ES-I3 (cell line): ENCODE measurements around the gene GAB2.

Experiments
- H3K36me3 ChIP-seq: 2 replicates; pipeline ENCODE4 v1.6.1; 2013; ENCODE audit warnings: mild to moderate bottlenecking, low read length, control low read depth, moderate library complexity; ENCODE audit not compliant: insufficient read depth
- H3K4me1 ChIP-seq: 2 replicates; pipeline ENCODE4 v1.6.1; 2013; ENCODE audit warnings: mild to moderate bottlenecking, control low read depth, low read length; ENCODE audit not compliant: insufficient read depth
- H3K9ac ChIP-seq: 2 replicates; pipeline ENCODE4 v1.6.1; 2013; ENCODE audit warnings: low read depth, mild to moderate bottlenecking, low read length, moderate library complexity
- H3K9me3 ChIP-seq: 2 replicates; pipeline ENCODE4 v1.6.1; 2013; ENCODE audit warnings: mild to moderate bottlenecking, low read length, moderate library complexity; ENCODE audit not compliant: control insufficient read depth, insufficient read depth

GAB2 gene

GRCh38 chr11:78344094-78344493 lies 73.5 kb downstream of the GAB2 start:
- no peaks in the 10 kb centered on the region for H3K9me3 ChIP-seq
- no peaks in the 10 kb centered on the region for H3K36me3 ChIP-seq
- no peak overlapping the region for H3K9ac ChIP-seq
- H3K4me1 ChIP-seq = no peaks in the 10 kb centered on the region

DNA sequence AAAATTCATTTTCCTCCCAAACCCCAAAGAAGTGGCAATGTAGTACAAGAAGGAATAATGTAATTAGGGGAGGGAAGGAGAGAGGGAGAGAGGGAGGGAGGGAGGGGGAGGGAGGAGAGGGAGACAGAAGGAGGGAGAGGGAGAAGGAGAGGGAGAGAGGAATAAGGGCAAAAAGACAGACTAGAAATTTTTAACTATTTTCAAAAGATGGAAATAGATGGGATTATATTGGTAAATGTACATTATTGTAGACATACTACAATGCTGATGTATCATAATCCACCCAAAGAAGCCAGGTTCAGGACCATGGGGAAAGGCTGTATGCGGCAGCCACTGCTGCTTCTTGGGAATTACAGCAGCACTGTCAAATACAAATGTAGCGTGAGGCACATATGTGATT lies 74.3 kb downstream of the GAB2 start:
- Histone ChIP-seq H3K9ac (no peak overlapping the region), H3K36me3 (no peaks in the 10 kb centered on the region), H3K4me1 (no peaks in the 10 kb centered on the region), H3K9me3 (no peaks in the 10 kb centered on the region)

DNA sequence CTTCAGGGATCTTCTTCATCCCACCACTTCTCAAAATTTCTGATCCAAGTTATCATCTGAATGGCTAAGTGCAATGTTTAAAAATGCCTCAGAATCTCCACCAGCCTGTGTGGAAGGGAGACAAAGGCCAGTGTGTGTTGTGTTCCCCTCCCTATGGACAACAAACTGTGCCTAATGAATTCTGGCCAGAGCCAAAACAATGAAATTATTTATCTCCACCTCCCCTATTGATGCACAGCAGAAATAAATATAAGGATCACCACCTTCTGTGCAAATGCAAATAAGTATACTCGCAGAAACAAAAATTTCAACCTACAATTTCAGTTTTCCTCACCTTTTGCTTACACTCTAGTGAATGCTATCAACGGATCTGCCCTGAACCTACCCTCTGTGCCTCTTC lies 75.8 kb downstream of the GAB2 start:
- Histone ChIP-seq H3K36me3 (no peaks in the 10 kb centered on the region), H3K9ac (no peak overlapping the region), H3K9me3 (no peaks in the 10 kb centered on the region; the same call in 1 of the 2 replicates), H3K4me1 (peaks cover 4% of the 10 kb centered on the region; the same call in 1 of the 2 replicates)

GRCh38 chr11:78340530-78340929 lies 77.1 kb downstream of the GAB2 start:
- Histone ChIP-seq H3K9me3 (peaks cover 2% of the 10 kb centered on the region; the same call in 1 of the 2 replicates), H3K9ac (no peak overlapping the region), H3K36me3 (no peaks in the 10 kb centered on the region), H3K4me1 (peaks cover 4% of the 10 kb centered on the region; the same call in 1 of the 2 replicates)

DNA sequence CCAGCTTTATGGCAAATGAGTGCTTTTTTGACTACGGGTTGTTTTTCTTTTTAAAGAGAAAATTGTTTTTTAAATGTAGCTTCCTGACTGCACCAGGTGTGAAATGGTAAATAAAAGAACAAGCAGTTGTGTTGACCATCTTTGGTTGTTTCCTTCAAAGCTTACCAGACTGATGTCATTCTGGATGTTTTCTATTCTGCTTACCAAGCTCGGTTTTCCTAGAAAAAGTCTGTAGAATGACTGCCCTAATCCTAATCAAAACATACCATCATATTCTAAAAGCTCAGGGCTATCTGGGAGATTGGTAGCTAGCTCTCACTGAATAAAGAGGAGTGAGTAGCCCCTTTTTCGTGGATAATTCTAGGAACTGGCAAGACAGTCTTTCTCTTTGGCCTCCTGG lies 77.7 kb downstream of the GAB2 start:
- Histone ChIP-seq H3K9me3 (peaks cover 2% of the 10 kb centered on the region; the same call in 1 of the 2 replicates), H3K9ac (no peak overlapping the region), H3K4me1 (peaks cover 4% of the 10 kb centered on the region; the same call in 1 of the 2 replicates), H3K36me3 (no peaks in the 10 kb centered on the region)

DNA sequence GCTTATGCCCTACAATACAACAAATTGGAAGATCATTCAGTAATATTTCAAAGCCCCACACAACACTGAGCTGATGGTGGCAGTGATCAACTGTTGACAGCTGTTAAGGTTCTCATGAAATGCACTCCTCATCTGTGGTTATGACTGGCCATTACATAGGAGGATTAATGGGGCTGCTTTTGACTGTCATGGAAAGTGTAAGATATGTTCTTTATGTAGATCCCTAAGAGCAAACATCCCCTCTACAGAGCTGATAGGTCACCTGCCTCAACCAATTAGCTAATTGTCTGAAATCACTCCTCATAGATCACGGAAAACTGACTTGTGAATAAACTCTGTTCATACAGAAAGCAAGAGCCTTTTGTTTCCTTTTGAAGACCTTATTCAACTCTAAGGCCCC lies 78.1 kb downstream of the GAB2 start:
- Histone ChIP-seq H3K9me3 (peaks cover 2% of the 10 kb centered on the region; the same call in 1 of the 2 replicates), H3K4me1 (peaks cover 4% of the 10 kb centered on the region; the same call in 1 of the 2 replicates)

DNA sequence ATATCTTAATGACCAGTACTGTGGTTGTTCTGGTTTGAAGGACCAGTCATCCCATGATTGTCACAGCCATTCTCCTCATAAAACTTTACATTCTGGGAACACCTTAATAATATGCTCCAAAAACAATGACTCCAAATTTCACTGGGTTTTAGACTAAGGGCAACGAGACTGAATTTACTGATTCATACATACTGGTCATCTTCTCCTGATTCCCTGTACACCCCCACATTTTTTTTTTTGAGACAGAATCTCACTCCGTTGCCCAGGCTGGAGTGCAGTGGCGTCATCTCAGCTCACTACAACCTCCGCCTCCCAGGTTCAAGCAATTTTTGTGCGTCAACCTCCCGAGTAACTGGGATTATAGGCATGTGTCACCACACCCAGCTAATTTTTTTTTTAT lies 78.9 kb downstream of the GAB2 start:
- H3K9me3 ChIP-seq = peaks cover 2% of the 10 kb centered on the region; the same call in 1 of the 2 replicates
- H3K4me1 ChIP-seq = peaks cover 4% of the 10 kb centered on the region; the same call in 1 of the 2 replicates
- H3K36me3 ChIP-seq = no peaks in the 10 kb centered on the region
- H3K9ac ChIP-seq = no peak overlapping the region

More for the DNA sequence above, 78.1 kb downstream of the GAB2 start:
- Histone ChIP-seq H3K9ac (no peak overlapping the region), H3K36me3 (no peaks in the 10 kb centered on the region)

DNA sequence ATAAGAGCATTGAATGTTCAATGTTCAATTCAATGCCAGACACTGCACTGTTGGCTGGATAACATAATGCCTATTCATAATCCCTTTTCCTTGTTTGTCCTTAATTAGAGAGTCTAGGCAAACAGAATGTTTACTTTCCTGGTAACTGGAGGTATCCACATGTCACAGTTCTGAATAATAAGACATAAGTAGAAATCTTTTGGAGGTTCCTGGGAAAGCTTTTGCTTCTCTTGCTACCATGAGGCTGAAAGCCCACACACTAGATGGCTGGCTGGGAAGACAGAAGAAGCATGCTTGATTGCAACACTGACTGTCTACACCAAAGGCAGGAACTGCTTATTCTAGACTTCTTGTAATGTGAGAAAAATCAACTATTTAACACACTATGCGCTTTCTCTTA lies 79.5 kb downstream of the GAB2 start:
- H3K4me1 ChIP-seq = peaks cover 4% of the 10 kb centered on the region; the same call in 1 of the 2 replicates
- peaks cover 2% of the 10 kb centered on the region; the same call in 1 of the 2 replicates for H3K9me3 ChIP-seq
- H3K36me3 ChIP-seq = no peaks in the 10 kb centered on the region
- H3K9ac ChIP-seq = no peak overlapping the region

DNA sequence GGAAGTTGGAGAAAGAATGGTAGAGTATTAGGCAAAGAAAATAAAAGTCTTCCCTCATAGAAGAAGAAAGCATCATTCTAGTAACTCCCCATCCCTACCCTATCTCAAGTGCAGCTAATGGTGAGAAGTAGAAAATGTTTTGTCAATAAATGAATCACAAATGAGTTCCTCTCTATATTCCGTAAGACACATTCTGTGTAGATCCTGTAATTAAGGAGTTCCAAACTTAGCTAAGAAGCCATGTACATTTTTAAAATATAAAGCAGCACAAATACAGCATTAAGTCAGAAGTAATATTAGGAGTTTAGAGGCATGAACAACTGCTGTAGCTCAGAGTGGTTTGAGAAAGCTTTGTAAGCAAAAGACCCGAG lies 80.1 kb downstream of the GAB2 start:
- Histone ChIP-seq H3K9me3 (peaks cover 2% of the 10 kb centered on the region; the same call in 1 of the 2 replicates), H3K9ac (no peak overlapping the region), H3K36me3 (no peaks in the 10 kb centered on the region), H3K4me1 (peaks cover 4% of the 10 kb centered on the region; the same call in 1 of the 2 replicates)

DNA sequence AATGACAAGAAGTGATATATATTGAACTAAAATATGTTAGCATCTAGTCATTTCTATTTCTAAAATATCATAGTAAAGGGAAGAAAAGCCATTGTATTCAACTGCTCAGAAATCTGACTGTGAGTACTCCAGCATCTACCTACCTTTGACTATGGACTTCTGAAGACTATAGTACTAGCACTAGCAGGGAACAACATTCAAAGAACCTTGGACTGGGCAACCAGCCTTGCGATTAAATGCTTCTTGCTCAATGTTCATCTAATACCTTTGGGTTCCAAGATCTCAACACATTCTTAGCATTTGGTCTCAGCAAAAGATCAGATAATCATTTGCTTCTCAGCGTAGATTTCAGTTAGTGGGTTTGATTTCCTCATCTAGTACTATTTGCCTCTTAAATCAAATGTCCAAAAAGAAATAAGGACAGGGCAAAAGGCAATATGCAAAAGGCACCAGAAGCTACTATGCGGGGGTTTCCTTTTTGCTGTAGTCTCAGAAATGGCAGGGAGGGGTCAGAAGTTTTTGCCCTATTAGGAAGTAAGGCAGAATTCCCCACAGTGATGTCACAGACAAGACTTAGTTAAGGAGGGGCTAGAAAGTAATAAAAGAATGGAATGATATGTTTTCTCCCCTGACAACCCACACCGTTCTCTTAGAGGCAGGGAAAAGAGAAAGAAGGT lies 80.6 kb downstream of the GAB2 start:
- Histone ChIP-seq H3K36me3 (no peaks in the 10 kb centered on the region), H3K4me1 (peaks cover 4% of the 10 kb centered on the region; the same call in 1 of the 2 replicates), H3K9me3 (peaks cover 2% of the 10 kb centered on the region; the same call in 1 of the 2 replicates), H3K9ac (no peak overlapping the region)

- peaks cover 4% of the 10 kb centered on the region; the same call in 1 of the 2 replicates for H3K4me1 ChIP-seq
- no peaks in the 10 kb centered on the region for H3K36me3 ChIP-seq
- peaks cover 2% of the 10 kb centered on the region; the same call in 1 of the 2 replicates for H3K9me3 ChIP-seq
- H3K9ac ChIP-seq = no peak overlapping the region
Observed at GRCh38 chr11:78334109-78334508, 83.5 kb downstream of the GAB2 start.

DNA sequence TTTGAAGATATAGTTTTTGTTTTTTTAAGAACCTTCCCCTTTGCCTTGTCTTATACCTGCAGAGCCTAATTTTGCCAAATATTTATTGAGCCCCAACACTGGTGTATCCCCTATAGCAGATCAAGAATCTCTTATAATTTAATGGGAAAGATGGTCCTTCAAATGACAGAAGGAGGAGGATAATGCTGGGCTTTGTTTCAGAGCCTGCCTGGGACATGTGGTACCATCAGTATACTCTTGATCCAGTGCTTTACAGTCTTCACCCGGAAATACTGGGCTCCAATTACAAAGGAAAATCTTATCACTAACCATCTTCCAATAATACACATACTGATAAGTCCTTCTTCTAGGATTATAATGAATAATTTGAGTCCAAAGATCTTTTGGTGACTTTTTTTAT lies 84.7 kb downstream of the GAB2 start:
- peaks cover 2% of the 10 kb centered on the region; the same call in 1 of the 2 replicates for H3K9me3 ChIP-seq
- no peaks in the 10 kb centered on the region for H3K36me3 ChIP-seq
- H3K9ac ChIP-seq = no peak overlapping the region
- H3K4me1 ChIP-seq = peaks cover 4% of the 10 kb centered on the region; the same call in 1 of the 2 replicates

DNA sequence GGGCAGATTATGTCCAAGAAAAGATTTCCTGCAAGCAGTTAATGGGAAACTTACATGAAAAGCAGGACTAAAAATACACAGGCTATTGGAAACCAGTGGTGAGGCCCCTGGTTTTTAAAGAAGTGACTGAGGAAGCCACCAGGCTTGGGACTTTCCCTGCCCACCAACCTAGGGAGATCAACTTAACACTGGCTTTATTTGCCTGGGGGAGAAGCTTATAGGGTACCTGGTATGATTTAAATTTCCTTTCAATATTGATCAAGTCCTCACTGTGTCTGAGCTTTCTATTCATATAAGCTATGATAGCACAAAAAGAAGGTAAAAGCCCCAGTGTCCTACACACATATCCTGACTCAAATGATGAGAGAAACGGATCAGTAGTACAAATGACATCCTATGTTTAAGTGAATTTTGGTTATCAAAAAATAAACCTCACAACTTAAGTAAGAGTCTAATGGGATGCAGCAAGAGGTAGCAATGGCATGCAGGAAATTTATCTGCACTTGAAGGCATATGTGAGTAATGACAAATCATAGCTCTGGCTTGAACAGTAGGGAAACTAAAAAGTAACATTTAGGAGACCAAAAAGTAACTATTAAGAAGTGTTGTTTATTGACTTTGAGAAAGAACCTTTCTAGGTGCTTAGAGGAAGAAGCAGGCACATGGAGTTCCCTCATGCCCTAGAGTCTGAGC lies 85.3 kb downstream of the GAB2 start:
- Histone ChIP-seq H3K4me1 (peaks cover 3% of the 10 kb centered on the region; the same call in 1 of the 2 replicates), H3K9me3 (peaks cover 2% of the 10 kb centered on the region; the same call in 1 of the 2 replicates), H3K36me3 (no peaks in the 10 kb centered on the region), H3K9ac (no peak overlapping the region)

GRCh38 chr11:78331711-78332110 lies 85.9 kb downstream of the GAB2 start:
- peaks cover 2% of the 10 kb centered on the region; the same call in 1 of the 2 replicates for H3K9me3 ChIP-seq
- H3K36me3 ChIP-seq = no peaks in the 10 kb centered on the region
- no peaks in the 10 kb centered on the region; the same call in 1 of the 2 replicates for H3K4me1 ChIP-seq
- no peak overlapping the region for H3K9ac ChIP-seq
